Measurements from ENCODE around the gene SUPT4H1. TPM values are rescaled to one million over a fixed set of nuclear protein-coding genes. Genes with fewer than 3 reads are reported as not detected.

Gene SUPT4H1
- total and polyA plus RNA-seq, 9 of the 15 experiments (the other 6 are each of a cell fraction or from before 2014, with no cell fraction given): 62.1 to 320 (median 117) TPM

- TF ChIP-seq MGA (IDR thresholded peaks at IDR 0.05) (no peak), SUPT5H (IDR thresholded peaks at IDR 0.05) (peak; percentile 91), ESRRA (IDR thresholded peaks at IDR 0.05; ENCODE audit: borderline replicate concordance, low read depth) (peak; percentile 54; the same call in 1 of the 2 replicates), HOXB6 (CRISPR knock-in tag; IDR thresholded peaks at IDR 0.05; ENCODE audit: borderline replicate concordance) (no peak), MEIS2 (IDR thresholded peaks at IDR 0.05; ENCODE audit: partially characterized antibody) (peak; percentile 85), ZNF395 (CRISPR knock-in tag; IDR thresholded peaks at IDR 0.05) (no peak), ADNP (tag; IDR thresholded peaks at IDR 0.05) (no peak)
- TF ChIP-seq, protein P1, sequence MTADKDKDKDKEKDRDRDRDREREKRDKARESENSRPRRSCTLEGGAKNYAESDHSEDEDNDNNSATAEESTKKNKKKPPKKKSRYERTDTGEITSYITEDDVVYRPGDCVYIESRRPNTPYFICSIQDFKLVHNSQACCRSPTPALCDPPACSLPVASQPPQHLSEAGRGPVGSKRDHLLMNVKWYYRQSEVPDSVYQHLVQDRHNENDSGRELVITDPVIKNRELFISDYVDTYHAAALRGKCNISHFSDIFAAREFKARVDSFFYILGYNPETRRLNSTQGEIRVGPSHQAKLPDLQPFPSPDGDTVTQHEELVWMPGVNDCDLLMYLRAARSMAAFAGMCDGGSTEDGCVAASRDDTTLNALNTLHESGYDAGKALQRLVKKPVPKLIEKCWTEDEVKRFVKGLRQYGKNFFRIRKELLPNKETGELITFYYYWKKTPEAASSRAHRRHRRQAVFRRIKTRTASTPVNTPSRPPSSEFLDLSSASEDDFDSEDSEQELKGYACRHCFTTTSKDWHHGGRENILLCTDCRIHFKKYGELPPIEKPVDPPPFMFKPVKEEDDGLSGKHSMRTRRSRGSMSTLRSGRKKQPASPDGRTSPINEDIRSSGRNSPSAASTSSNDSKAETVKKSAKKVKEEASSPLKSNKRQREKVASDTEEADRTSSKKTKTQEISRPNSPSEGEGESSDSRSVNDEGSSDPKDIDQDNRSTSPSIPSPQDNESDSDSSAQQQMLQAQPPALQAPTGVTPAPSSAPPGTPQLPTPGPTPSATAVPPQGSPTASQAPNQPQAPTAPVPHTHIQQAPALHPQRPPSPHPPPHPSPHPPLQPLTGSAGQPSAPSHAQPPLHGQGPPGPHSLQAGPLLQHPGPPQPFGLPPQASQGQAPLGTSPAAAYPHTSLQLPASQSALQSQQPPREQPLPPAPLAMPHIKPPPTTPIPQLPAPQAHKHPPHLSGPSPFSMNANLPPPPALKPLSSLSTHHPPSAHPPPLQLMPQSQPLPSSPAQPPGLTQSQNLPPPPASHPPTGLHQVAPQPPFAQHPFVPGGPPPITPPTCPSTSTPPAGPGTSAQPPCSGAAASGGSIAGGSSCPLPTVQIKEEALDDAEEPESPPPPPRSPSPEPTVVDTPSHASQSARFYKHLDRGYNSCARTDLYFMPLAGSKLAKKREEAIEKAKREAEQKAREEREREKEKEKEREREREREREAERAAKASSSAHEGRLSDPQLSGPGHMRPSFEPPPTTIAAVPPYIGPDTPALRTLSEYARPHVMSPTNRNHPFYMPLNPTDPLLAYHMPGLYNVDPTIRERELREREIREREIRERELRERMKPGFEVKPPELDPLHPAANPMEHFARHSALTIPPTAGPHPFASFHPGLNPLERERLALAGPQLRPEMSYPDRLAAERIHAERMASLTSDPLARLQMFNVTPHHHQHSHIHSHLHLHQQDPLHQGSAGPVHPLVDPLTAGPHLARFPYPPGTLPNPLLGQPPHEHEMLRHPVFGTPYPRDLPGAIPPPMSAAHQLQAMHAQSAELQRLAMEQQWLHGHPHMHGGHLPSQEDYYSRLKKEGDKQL (CRISPR knock-in tag; IDR thresholded peaks at IDR 0.05; ENCODE audit: borderline replicate concordance): no peak
Observed at GRCh38 chr17:58351831-58352595, at the start of gene SUPT4H1 (continued).
